Breast epithelium (tissue), 4 donors: ENCODE measurements around the gene LNX1. TPM values are rescaled to one million over a fixed set of nuclear protein-coding genes. Genes with fewer than 3 reads are reported as not detected.

Experiments
- DNase-seq, 2 donors: peaks; one replicate each; pipeline ENCODE4 v3.0.0-alpha.2; 2019; ENCODE audit warnings: low spot score in 2 of 2
- H3K27ac ChIP-seq, 2 donors: fragments of 200-600 bp; sonication (generic) in 1 of 2; one replicate each; pipeline ENCODE4 v1.5.1; 2016 to 2019; ENCODE audit warnings: mild to moderate bottlenecking in 1 of 2
- H3K27me3 ChIP-seq, 2 donors: fragments of 200-600 bp; sonication (generic) in 1 of 2; one replicate each; pipeline versions ENCODE4 v1.5.1 to v1.6.0; 2017 to 2019; ENCODE audit warnings: control low read depth in 1 of 2, mild to moderate bottlenecking in 1 of 2
- H3K36me3 ChIP-seq: fragments of 200-600 bp; one replicate; pipeline ENCODE4 v1.5.1; 2019
- H3K4me1 ChIP-seq, 2 donors: fragments of 200-600 bp; sonication (generic); one replicate each; pipeline ENCODE4 v1.5.1; 2016 to 2019; ENCODE audit warnings: control low read depth in 1 of 2
- H3K4me3 ChIP-seq, 3 donors: fragments of 200-600 bp; sonication (generic); 1 replicate in 2 of 3; 2 replicates in 1 of 3; pipeline ENCODE4 v1.5.1; 2016 to 2019; ENCODE audit warnings: mild to moderate bottlenecking in 3 of 3, moderate library complexity in 2 of 3
- H3K9me3 ChIP-seq, 2 donors: fragments of 200-600 bp; sonication (generic) in 1 of 2; one replicate each; pipeline ENCODE4 v1.5.1; 2016 to 2019; ENCODE audit warnings: control low read depth in 1 of 2
- CTCF ChIP-seq, 3 donors: fragments of 450-650 bp; IDR thresholded peaks; one replicate each; pipeline ENCODE4 v1.5.1; 2016 to 2017; ENCODE audit warnings: antibody characterized with exemption in 3 of 3, mild to moderate bottlenecking in 3 of 3, moderate library complexity in 3 of 3
- POLR2A ChIP-seq: fragments of 450-650 bp; IDR thresholded peaks from one replicate; pipeline ENCODE4 v1.6.1; 2016; ENCODE audit warnings: antibody characterized with exemption, mild to moderate bottlenecking, moderate library complexity
- POLR2AphosphoS5 ChIP-seq, 3 donors: sonication (generic); formaldehyde crosslinking; IDR thresholded peaks; one replicate each; pipeline ENCODE4 v1.6.1; 2017; ENCODE audit warnings: antibody characterized with exemption in 3 of 3
- intact Hi-C: fragments of 100-400 bp; cut with DNase I; formaldehyde crosslinking; loops from one replicate; pipeline ENCODE4 v1.15.1; 2023; ENCODE audit warnings: low total_unique reads
- total RNA-seq, 3 donors: library from RNA; depleted of rRNA; stranded (reverse); fragments of >200 nt; gene quantifications; one replicate each; pipeline ENCODE4 v1.1.0, GENCODE V29; 2016

The LNX1 gene
- 10 to 100 TPM; 19.7 to 22.6 (median 22.5) TPM for total RNA-seq

- Histone ChIP-seq H3K36me3 (no peaks in the 10 kb centered on the region), H3K9me3 (no peaks in the 10 kb centered on the region), H3K4me3 (peak within 1 kb of the TSS in 2 of 3 donors; percentile 44 to 58), H3K4me1 (peaks cover 0 to 5% of the 10 kb centered on the region in 2 donors), H3K27ac (peak within 1 kb of the TSS; percentile 77 to 88), H3K27me3 (no peaks in the 10 kb centered on the region)
- peak; percentile 85 to 90 for DNase-seq
- intact Hi-C loops = no loop called here
- TF ChIP-seq CTCF (IDR thresholded peaks at IDR 0.05) (no peak), POLR2AphosphoS5 (IDR thresholded peaks at IDR 0.05) (peak; percentile 44 to 73 (median 45))
These were observed at the start of gene LNX1 for GRCh38 chr4:53591372-53591892. Gene LNX1 (minus strand): TSS chr4:53591486. CDS start chr4:53574002, 17,484 bp downstream.

GRCh38 chr4:53640576-53641453 lies 49.5 kb upstream of the LNX1 start:
- H3K4me3 ChIP-seq = peak overlapping the region in 1 of 3 donors; percentile 17
- no peaks in the 10 kb centered on the region for H3K36me3 ChIP-seq
- TF ChIP-seq POLR2AphosphoS5 (IDR thresholded peaks at IDR 0.05) (no peak), CTCF (IDR thresholded peaks at IDR 0.05) (no peak), POLR2A (no peak)
- DNase-seq = no peak
- peaks cover 0 to 13% of the 10 kb centered on the region in 2 donors for H3K4me1 ChIP-seq
- peak overlapping the region in 1 of 2 donors; percentile 25 for H3K27ac ChIP-seq
- no peaks in the 10 kb centered on the region for H3K27me3 ChIP-seq
- intact Hi-C loops = no loop called here
- H3K9me3 ChIP-seq = no peaks in the 10 kb centered on the region

- H3K36me3 ChIP-seq = no peaks in the 10 kb centered on the region
- H3K27me3 ChIP-seq = no peaks in the 10 kb centered on the region
- intact Hi-C loops = no loop called here
- peaks cover 0 to 13% of the 10 kb centered on the region in 2 donors for H3K4me1 ChIP-seq
- no peak for DNase-seq
- H3K9me3 ChIP-seq = no peaks in the 10 kb centered on the region
- TF ChIP-seq CTCF (IDR thresholded peaks at IDR 0.05) (no peak), POLR2A (no peak), POLR2AphosphoS5 (IDR thresholded peaks at IDR 0.05) (no peak)
- no peak overlapping the region for H3K27ac ChIP-seq
- H3K4me3 ChIP-seq = no peak overlapping the region
These were observed 47.6 kb upstream of the LNX1 start for GRCh38 chr4:53638919-53639318.

GRCh38 chr4:53637348-53637747 lies 46.1 kb upstream of the LNX1 start:
- DNase-seq = no peak

More at GRCh38 chr4:53637348-53637747, 46.1 kb upstream of the LNX1 start:
- Histone ChIP-seq H3K27me3 (no peaks in the 10 kb centered on the region), H3K4me1 (peaks cover 0 to 13% of the 10 kb centered on the region in 2 donors), H3K36me3 (no peaks in the 10 kb centered on the region), H3K4me3 (no peak overlapping the region), H3K27ac (no peak overlapping the region), H3K9me3 (no peaks in the 10 kb centered on the region)
- intact Hi-C loops = no loop called here
- TF ChIP-seq POLR2AphosphoS5 (IDR thresholded peaks at IDR 0.05) (no peak), POLR2A (no peak), CTCF (IDR thresholded peaks at IDR 0.05) (no peak)
